HG02943 (cell line): Measurements from ENCODE around the gene SH3PXD2A.
"Not testable (repeated sequence)": the region's sequence is repeated elsewhere in the genome, so short reads cannot be mapped to it uniquely, and the experiment has no call there.

ENCODE experiments used
- ATAC-seq: cut with Tn5 transposase; IDR thresholded peaks from one replicate; pipeline ENCODE4 v1.9.1; 2021; ENCODE audit warnings: mild to moderate bottlenecking, low read depth, moderate library complexity; ENCODE audit not compliant: unreplicated experiment

SH3PXD2A gene

DNA sequence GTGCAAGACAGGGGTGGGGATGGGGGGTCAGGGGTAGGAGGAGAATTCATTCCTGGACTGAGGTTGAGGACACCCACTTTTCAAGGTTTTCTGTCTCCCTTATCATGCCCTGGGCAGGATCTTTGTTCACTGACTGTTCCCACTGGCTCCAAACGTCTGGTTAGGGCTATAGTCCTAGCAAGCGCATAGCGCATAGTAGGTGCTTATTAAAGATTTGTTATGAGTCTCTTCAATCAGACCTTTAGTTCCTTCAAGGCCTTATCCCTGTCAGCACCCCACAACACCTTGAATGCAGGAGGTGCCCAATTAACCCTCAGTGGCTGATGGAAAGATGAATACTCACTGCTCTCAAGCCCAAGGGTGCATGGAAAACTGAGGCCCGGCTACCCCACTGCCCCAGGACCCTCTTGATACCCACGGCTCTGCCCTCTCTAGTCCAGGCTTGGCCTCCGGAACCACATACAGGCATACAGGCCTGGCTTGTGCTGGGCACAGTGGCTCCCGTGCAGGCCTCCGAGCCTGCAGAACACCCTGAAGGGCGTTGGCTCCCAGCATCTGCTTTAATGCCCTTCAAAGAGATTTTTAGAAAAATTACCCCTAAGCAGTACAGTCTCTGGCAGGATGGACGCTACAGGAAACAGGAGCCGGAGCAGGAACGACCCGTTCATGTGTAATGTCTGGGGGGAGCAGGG lies 177.7 kb downstream of the SH3PXD2A start:
- peak; percentile 6 for ATAC-seq

DNA sequence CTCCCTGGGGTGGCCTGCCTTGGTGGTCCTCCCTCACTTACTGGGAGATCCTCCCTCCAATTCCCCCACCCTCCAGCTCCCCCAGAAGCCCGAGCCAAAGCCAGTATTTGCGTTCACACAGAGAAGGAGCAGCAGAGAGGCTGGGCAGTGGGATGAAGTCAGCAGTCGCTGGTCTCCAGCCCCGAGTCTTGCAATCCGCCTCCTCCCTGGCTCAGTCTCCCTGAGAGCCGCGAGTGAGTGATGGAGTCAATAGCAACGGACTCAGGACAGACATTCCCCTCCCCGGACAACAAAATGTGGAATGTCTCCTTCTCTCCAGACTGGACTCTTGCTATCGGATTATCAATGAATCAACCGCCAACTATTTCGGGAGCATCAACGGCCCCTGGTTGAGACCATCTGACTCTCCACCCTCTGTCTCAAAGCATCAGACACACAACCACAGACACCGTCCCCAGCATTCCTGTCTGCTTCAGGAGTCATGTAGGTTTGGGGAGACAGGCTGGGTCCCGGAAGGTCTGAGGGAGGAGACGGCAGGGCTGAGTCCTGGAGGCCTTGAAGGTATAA lies 178.4 kb downstream of the SH3PXD2A start:
- no peak for ATAC-seq

DNA sequence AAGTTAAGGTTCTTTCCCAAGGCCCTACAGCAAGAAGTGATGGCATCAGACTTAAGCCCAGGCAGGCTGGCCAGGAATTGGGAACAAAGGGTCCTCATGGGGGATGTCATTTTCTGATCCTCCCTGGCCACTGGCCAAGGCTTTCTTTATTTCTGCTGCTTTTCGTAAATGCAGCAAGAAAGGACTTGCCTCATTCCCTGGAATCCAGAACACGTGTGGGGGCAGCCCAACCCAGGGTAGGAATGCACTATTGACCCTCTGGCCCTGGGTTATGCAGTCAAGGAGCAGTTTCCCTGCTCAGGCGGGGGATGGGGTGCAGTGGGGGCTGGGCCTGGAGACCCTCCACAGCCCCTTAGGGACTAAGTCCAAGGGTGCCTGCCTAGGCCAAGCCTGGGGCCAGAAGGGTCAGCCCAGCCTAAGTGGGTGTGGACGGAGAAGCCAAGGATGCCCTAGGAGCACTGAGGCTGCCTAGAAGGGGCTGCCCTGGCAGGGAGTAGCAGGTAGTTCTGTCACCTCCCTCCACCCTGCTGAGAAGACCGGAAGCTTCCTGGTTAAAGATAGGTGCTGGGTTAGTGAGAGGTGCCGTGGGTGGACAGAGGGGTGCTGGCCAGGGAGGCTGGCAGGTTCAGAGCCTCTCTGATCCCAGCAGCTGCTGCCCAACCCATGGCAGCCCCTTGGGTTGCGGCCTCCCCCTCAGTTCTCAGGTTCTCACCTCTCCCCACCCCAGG lies 179.2 kb downstream of the SH3PXD2A start:
- ATAC-seq: no peak

DNA sequence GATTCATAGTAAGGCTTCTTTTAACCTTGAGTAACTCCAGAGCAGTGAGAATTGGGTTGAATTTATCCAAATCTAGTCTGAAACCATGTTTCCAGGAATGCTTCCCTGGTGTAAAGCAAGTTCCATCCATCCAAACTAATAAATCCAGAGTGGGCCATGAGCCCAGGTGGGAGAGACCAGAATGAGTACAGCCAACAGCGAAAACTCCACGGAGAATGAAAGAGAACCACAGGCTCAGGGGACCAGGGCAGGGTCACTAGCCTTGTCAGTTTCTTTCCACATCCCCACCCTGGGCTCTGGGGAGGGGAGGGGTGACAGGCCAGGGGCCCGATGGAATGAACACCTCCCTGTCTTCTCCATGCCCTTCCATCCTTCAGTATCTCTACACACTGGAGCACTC lies 181.8 kb downstream of the SH3PXD2A start:
- no peak for ATAC-seq

DNA sequence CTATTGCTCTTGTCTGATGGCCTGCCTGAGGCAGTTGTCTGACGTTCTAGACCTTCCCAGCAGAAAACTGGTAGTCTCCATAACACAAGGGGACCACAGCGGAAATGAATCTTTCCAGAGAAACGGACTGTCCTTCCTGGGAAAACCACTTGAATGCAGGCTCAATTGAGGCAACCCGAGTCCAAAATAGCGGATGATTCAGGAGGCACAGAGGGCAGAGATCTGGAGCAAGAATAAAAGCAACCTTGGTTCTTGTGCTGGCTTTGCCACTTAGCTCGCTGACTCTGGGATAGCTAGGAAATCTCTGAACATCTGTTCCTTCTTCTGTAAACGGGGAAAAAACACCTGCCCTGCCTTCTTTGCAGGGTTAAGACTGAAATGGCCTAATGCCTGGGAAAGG lies 183.0 kb downstream of the SH3PXD2A start:
- no peak for ATAC-seq

DNA sequence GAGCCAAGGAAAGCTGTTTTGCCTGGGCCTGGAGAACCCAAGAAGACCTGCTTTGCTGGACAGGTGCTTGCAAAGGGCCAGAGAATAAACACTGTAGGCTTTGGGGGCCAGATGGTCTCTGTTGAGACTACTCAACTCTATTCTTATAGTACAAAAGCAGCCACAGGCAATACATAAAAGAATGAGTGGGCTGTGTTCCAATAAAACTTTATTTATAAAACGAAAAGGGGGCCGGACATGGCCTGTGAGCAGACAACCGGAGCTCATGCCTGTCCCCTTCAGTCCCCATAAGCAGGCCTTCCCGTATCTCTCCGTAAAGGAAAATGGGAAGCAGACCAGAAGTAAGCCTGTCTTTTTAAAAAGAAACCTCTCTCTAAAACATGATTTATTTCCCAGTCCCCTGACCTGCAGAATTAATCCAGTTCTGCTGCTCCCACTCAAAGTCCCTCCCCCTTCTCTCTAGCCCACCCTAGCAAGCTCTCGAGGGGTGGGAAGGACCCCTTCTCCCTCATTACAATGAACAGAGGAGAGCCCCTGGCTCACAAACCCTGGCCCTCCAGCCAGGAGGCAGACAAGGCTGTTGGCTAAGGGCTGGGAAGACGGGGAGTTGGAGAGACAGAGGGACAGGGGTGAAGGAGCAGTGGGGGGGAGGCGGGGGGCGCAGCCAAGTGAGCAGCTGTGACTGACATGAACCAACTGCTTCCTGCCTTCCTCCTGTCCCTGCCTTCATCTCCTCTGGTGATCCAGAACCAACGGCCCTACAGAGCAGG lies 184.1 kb downstream of the SH3PXD2A start:
- no peak for ATAC-seq

DNA sequence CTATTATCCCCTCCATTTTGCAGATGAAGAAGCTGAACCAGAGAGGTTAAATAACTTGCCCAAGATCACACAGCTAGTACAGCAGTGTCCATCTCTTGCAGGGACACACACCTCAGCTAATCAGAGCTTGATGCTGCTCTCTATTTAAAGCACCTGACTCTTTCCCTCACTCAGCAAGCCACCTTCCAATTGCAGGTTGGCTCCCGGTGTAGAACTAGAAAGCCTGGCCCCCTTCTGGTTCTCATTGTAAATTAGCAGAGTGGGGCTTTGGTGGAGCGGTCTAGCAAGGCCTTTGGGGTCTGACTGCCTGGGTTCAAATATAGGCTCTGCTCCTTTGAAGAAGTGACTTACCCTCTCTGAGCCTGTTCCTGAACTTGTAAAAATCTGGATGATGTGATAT lies 185.4 kb downstream of the SH3PXD2A start:
- ATAC-seq: no peak

DNA sequence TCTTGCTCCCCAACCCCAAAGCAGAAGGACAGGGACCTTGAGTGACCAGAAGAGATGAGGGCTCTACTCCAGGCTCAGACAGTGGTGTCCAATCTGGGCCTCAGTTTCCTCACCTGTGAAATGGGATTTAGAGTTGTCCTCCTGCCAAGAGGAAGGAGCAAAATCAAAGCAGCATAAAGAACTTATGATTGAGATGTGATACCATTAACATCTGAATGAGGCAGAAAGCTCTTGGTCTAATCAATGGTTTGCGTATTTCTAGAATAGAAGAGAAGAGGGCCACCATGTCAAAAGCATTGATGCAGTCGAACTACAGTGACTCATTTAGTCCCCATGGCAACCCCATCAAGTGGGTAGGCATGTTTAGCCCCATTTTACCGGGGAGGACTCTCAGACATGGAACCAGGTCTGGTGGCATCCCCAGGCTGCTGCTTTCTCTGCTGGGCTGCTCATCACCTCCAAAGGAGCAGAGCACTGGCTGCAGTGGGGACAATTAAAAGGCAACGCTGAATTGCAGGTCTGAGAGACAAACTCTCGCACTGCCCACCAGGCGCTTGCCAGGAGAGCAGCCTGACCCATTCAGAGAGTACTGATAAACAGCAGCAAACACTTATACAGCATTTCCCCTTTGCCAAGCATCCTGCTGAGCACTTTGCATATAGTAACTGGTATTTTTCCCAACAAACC lies 186.0 kb downstream of the SH3PXD2A start:
- ATAC-seq: no peak

DNA sequence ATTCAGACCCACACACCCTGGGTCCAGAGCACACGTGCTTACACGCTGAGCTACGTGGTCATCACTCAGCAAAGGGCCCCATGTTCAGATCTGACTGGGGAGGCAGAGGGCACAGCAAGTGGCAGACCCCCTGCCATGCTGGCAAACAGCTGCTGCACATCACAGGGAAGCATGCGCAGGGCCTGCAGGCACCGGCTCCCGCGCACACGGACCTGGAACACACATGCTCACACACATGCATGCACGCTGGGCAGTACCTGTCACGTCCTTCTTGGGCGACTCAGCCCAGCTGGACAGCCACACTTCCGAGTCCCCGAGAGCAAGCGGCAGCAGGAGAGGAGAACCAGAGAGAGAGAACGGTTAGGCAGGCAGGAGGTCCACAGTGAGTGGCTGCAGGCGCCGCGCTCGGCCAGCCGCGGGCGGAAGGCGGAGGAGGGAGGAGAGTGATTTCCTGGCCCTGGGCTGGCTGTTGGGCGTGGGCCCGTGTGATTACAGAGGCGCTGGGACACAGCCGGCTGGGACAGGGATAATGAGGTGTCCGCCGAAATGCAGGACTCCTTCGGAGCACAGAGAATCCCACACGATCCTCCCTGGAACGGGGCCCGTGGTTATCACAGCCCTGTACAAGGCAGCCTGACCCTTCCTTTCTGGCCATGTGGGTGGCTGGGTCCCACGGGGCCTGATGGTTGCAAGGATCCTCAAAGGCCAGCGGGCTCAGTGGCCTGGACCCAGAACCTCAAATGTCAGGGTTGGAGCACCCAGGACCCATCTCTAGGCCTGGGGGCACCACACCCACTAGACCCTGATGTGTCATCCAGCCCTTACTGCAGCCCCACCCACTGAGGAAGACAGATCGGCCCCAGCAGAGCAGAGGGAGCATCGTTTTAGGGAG lies 186.8 kb downstream of the SH3PXD2A start:
- no peak for ATAC-seq

DNA sequence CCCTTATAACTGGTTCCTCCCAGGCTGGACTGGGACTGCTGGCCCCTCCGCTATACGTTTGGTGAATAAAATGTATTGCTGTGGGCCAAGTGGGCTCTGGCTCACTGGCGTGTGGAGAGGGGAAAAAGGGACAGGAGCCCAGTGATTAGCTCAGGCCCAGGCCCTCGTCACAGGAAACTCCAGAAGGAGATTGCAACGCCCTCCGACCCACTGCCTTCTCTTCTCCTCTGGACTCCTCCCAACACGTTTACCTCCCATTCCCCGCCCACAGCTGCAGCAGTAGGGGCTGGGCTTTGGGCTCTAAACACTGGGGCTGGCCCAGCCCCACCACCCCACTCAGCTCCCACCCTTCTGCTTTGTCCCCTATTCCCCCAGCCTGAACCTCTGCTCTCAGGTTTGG lies 188.0 kb downstream of the SH3PXD2A start:
- ATAC-seq: no peak

DNA sequence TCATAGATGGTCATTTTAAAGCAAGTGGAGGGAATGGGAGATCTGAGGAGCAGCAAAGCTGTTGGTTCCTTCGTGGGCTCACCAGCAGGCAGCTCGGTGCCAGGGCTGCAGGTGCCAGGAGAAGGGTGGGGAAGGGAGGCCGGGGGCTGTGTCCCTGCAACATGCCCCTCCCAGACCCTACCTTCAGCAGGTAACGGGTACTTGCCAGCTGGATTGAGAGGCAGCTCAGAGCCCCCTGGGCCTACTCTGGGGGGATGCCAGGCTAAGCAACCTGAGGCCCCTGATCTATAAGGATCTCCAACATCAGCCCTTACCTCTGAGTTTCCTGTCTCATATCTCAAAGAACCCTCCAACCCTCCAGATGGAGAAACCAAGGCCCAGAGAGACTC lies 188.6 kb downstream of the SH3PXD2A start:
- ATAC-seq: no peak

DNA sequence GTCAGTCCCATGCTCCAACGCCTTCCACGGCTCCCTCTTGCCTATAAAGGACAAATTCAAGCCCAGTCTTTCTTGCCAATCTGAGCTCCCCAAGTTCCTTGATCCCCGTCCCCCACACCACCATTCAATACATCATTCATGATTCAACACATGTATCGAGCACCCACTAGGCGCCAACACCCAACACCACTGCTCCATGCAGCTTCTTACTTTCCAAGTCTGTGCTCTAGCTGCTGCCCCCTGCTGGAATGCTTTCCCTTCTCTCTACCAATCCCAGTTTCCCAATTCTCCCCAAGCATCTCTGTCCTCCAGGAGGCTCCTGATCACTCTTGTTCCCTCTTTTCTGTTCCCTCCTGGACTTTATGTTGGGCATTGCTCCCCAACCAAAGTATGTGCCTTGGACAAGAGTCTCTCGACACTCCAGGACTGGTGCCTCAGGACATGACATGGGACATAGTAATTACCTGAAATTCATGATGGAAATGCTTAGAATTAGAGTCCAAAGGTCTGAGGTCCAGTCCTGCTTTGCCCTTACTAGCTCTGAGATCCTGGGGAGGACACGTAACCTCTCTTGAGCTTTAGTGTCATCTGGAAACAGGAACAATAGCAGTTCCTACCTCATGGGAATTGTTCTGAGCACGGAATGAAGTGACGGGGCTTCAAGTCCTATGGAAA lies 189.2 kb downstream of the SH3PXD2A start:
- no peak for ATAC-seq

DNA sequence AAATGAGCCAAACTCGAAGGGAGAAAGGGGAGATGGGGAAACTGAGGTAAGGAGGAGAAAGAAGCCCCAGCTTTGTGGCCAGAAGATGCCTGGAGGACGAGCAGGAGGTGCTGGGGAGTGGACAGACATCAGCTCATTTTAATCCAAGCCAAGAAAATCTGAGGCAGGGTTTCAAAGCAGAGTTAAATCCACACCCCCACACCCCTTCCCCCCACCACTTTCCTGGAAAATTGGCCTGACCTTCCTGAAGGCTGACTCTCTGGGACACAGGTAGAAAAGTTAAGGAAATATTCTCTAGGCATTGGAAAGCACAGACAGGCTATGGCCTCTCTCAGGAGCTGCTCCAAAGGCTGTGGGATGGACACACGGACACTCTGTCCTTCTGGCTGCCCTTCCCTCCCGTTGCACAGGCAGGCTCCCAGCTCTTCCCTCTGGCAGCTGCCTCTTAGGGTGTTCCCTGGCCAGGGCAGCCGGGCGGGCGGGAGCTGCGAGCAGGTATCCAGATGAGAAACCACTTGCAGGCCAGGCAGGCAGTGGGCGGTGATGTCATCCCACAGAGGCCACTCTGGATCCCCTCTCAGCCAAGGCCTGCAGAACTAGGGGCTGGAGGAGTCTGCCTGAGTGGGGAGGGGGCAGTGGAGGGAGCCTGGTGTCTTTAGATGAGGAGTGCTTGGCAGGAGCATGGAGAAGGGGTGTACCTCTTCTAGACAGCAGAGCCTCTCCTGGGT lies 190.1 kb downstream of the SH3PXD2A start:
- ATAC-seq: no peak

DNA sequence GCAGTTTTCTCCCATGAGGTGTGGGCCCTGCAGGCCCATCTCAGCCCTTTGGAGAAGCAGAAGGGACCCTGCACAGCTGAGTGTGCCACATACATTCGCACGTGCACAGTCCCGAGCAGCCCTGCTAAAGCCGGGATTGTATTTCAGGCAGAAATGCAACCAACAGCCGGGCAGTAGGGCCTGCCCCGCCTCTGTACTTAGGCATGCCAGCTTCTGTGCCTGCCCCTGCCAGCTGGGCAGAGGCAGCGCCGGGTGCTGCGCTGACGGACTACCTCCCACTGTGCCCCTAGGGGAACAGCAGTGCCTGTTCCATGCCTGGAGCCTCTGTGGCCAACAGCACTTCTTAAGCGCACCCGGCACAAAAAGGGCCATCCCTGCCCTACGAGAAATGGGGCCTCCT lies 191.6 kb downstream of the SH3PXD2A start:
- ATAC-seq: no peak

DNA sequence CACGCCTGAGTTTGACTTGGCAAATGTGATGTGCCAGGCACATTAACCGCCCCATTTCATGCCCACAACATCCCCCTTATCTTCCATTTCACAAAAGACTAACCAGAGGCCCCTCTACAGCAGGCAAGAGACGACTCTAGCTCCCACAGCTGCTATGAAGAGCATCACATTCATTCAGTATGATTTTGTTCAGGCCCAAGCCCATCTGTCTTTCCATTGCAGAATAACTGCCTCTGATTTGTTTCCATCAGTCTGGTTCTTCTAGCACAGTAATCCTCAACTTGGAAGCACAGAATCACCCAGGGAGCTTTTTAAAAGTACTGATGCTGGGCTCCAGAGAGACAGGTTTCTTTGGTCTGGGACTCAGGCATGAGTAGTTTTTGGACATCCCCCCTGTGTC lies 192.1 kb downstream of the SH3PXD2A start:
- no peak for ATAC-seq

DNA sequence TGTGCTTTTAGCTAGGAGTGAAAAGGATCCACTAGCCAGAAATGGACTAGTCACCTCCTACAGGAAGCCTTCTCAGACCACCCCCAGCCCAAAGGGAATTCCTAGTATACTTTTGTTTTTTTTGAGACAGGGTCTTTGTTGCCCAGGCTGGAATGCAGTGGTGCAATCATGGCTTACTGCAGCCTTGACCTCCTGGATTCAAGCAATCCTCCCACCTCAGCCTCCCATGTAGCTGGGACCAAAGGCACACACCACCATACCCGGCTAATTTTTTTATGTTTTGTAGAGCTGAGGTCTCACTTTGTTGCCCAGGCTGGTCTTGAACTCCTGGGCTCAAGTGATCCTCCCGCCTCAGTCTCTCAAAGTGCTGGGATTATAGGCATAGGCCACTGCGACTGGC lies 192.7 kb downstream of the SH3PXD2A start:
- ATAC-seq: not testable (repeated sequence)

DNA sequence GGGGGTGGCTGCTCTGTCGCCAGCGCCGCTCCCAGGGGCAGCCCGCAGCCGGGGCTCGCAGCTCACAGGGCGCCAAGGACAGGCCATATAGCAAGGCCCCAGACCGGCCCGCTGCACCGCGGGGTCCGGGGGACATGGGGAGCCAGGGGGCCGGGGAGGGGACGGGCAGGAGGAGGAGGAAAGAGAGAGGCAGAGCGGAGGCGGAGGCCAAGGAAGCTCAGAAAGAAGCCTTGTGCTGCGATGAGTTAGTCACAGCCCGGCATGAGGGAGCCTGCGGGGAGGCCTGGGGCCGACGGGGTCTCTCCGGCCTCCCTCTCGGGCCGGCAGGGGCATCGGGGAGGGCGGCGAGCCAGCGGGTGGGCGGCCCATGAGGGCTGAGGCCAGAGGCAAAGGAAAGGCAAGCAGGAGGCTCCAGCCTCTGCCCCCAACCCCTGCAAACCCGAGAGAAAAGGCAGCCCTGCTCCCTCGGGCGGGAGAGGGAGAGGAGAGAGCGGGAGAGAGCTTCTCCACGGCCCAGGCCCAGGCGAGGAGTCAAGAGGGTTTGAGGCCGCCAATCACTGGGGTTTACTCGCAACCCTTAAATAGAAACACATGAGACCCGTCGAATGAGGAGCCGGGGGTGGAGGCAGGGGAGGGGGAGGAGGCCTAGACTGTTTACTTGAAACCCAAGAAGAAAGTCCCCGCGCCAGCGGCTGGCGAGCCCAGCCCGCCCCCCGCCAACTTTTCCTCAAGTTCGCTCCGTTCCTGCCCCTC lies 194.0 kb downstream of the SH3PXD2A start:
- ATAC-seq: no peak
